ENCODE results near the gene LRCH3. TPM values are rescaled to one million over a fixed set of nuclear protein-coding genes. Genes with fewer than 3 reads are reported as not detected.

LRCH3 gene
- total RNA-seq, 1 experiment from 2014 or later: 63.6 TPM

- Mint-ChIP-seq H3K27me3 (ENCODE audit: low read depth) (no peaks in the 10 kb centered on the region), H3K27ac (no peak overlapping the region), H3K9me3 (peaks cover 3% of the 10 kb centered on the region), H3K36me3 (peaks cover 37% of the 10 kb centered on the region), H3K4me3 (no peak overlapping the region), H3K4me1 (no peaks in the 10 kb centered on the region)
- no peak for DNase-seq (ENCODE audit: low spot score)
- CTCF ChIA-PET: no interaction called here
- no peak for TF ChIP-seq MXD4 (CRISPR knock-in tag; IDR thresholded peaks at IDR 0.05; ENCODE audit: borderline replicate concordance)
- TF ChIP-seq PRDM15 (CRISPR knock-in tag; IDR thresholded peaks at IDR 0.05): peak; percentile 28; the same call in 1 of the 2 replicates
- POLR2A ChIA-PET: interaction anchor here (0.6 kb wide), 1 partner anchor 34 kb away, joined by 3 read pairs; no protein-coding TSS in a partner anchor
- ATAC-seq: no peak
These were observed 15.7 kb upstream of the LRCH3 start for GRCh38 chr3:197775317-197775716.

GRCh38 chr3:197782230-197782629 lies 8.8 kb upstream of the LRCH3 start:
- H3K36me3 Mint-ChIP-seq: peaks cover 26% of the 10 kb centered on the region
- POLR2A ChIA-PET: no interaction called here
- TF ChIP-seq ZNF416 (CRISPR knock-in tag; IDR thresholded peaks at IDR 0.05) (no peak), ZNF219 (CRISPR knock-in tag; IDR thresholded peaks at IDR 0.05; ENCODE audit: borderline replicate concordance) (no peak), OVOL2 (CRISPR knock-in tag; IDR thresholded peaks at IDR 0.05; ENCODE audit: borderline replicate concordance) (no peak), ZNF423 (CRISPR knock-in tag; IDR thresholded peaks at IDR 0.05) (no peak), FOXP1 (CRISPR knock-in tag; IDR thresholded peaks at IDR 0.05; ENCODE audit: borderline replicate concordance) (no peak), ESRRA (CRISPR knock-in tag; IDR thresholded peaks at IDR 0.05; ENCODE audit: borderline replicate concordance) (no peak), ZNF317 (CRISPR knock-in tag; IDR thresholded peaks at IDR 0.05; ENCODE audit: borderline replicate concordance, low read depth) (no peak), STAT6 (CRISPR knock-in tag; conservative IDR thresholded peaks at IDR 0.05; ENCODE audit: low read depth) (no peak), PREB (CRISPR knock-in tag; IDR thresholded peaks at IDR 0.05; ENCODE audit: borderline replicate concordance) (no peak), ARID4B (CRISPR knock-in tag; IDR thresholded peaks at IDR 0.05; ENCODE audit: borderline replicate concordance) (no peak), ZNF281 (CRISPR knock-in tag; IDR thresholded peaks at IDR 0.05) (no peak), ELF4 (CRISPR knock-in tag; IDR thresholded peaks at IDR 0.05; ENCODE audit: low read depth) (no peak), FOXK1 (CRISPR knock-in tag; IDR thresholded peaks at IDR 0.05) (no peak)
- H3K27ac Mint-ChIP-seq: no peak overlapping the region
- CTCF ChIA-PET: no interaction called here
- DNase-seq (ENCODE audit: low spot score): no peak
- no peaks in the 10 kb centered on the region for H3K4me1 Mint-ChIP-seq
- H3K9me3 Mint-ChIP-seq: peaks cover 4% of the 10 kb centered on the region
- H3K4me3 Mint-ChIP-seq: no peak overlapping the region
- H3K27me3 Mint-ChIP-seq (ENCODE audit: low read depth): no peaks in the 10 kb centered on the region
- no peak for ATAC-seq

Measured in WTC11 (cell line).